Measurements from ENCODE around the gene MEPCE. TPM values are rescaled to one million over a fixed set of nuclear protein-coding genes. Genes with fewer than 3 reads are reported as not detected.

MEPCE gene
- total and polyA plus RNA-seq, 9 of the 15 experiments (the other 6 are each of a cell fraction or from before 2014, with no cell fraction given), result 10.9 to 76.3 (median 44.1) TPM

GRCh38 chr7:100429637-100430492, at the start of gene MEPCE (continued):
- TF ChIP-seq HCFC1 (IDR thresholded peaks at IDR 0.05; ENCODE audit: low read depth, low read length) (0 out of 2 replicates have a peak, but pooled peaks have one; percentile 4), ZNF644 (tag; IDR thresholded peaks at IDR 0.05; ENCODE audit: low read depth) (no peak; the same call in 1 of the 2 replicates), FOXJ2 (tag; IDR thresholded peaks at IDR 0.05) (no peak), MYNN (IDR thresholded peaks at IDR 0.05) (no peak), MYNN (CRISPR knock-in tag; IDR thresholded peaks at IDR 0.05) (no peak), NCOA2 (IDR thresholded peaks at IDR 0.05; ENCODE audit: partially characterized antibody in 2 of 2) (no peak), SNIP1 (IDR thresholded peaks at IDR 0.05; ENCODE audit: low read depth) (no peak), DMBX1 (CRISPR knock-in tag; IDR thresholded peaks at IDR 0.05; ENCODE audit: borderline replicate concordance) (no peak), TEAD2 (tag; IDR thresholded peaks at IDR 0.05) (no peak), FOXP4 (CRISPR knock-in tag; IDR thresholded peaks at IDR 0.05; ENCODE audit: borderline replicate concordance) (no peak), AFF1 (IDR thresholded peaks at IDR 0.05; ENCODE audit: low read depth in 1 of 2, partially characterized antibody in 2 of 2) (no peak), ZNF184 (CRISPR knock-in tag; IDR thresholded peaks at IDR 0.05) (no peak), BCLAF1 (IDR thresholded peaks at IDR 0.05; ENCODE audit: borderline replicate concordance in 1 of 2, control insufficient read depth in 1 of 2, low read depth in 2 of 2, low read length in 1 of 2) (no peak), NR4A1 (CRISPR knock-in tag; IDR thresholded peaks at IDR 0.05) (peak; percentile 92; the same call in 1 of the 2 replicates), NR4A1 (tag; IDR thresholded peaks at IDR 0.05) (peak; percentile 40; the same call in 1 of the 2 replicates), ZNF76 (CRISPR knock-in tag; IDR thresholded peaks at IDR 0.05; ENCODE audit: borderline replicate concordance) (no peak), ETV1 (tag; conservative IDR thresholded peaks at IDR 0.05; ENCODE audit: low read depth) (no peak), ETV5 (CRISPR knock-in tag; IDR thresholded peaks at IDR 0.05; ENCODE audit: low read depth) (no peak)
